ENCODE data around the gene CDIP1.
A peak's percentile ranks its signal among the peaks of the same experiment; 100 is the strongest.

Gene CDIP1

GRCh38 chr16:4538350-4539235, at the start of gene CDIP1:
Gene CDIP1 (minus strand): TSS chr16:4538773. CDS start chr16:4514130, 24,643 bp downstream.
- DNase-seq (ENCODE audit: low read depth): peak; percentile 97
- H3K4me3 ChIP-seq (ENCODE audit: low read depth, low read length): peak within 1 kb of the TSS; percentile 60
- peak; percentile 42 for TF ChIP-seq POLR2A (IDR thresholded peaks at IDR 0.05; ENCODE audit: extremely low read depth, insufficient read length)
- TF ChIP-seq MYC (IDR thresholded peaks at IDR 0.05; ENCODE audit: low read depth, low read length): peak; percentile 95
- peak; percentile 100 for TF ChIP-seq MAX (IDR thresholded peaks at IDR 0.05; ENCODE audit: low read depth, low read length)
- no peak for TF ChIP-seq CTCF (IDR thresholded peaks at IDR 0.05; ENCODE audit: low read depth, low read length)

- H3K4me3 ChIP-seq (ENCODE audit: low read depth, low read length): no peak overlapping the region
- no peak for DNase-seq (ENCODE audit: low read depth)
- TF ChIP-seq MYC (IDR thresholded peaks at IDR 0.05; ENCODE audit: low read depth, low read length): no peak
- TF ChIP-seq CTCF (IDR thresholded peaks at IDR 0.05; ENCODE audit: low read depth, low read length): no peak
- no peak for TF ChIP-seq POLR2A (IDR thresholded peaks at IDR 0.05; ENCODE audit: extremely low read depth, insufficient read length)
- no peak for TF ChIP-seq MAX (IDR thresholded peaks at IDR 0.05; ENCODE audit: low read depth, low read length)
These were observed 47.7 kb upstream of the CDIP1 start for GRCh38 chr16:4586291-4586690.

- no peak overlapping the region for H3K4me3 ChIP-seq (ENCODE audit: low read depth, low read length)
- peak; percentile 21 for DNase-seq (ENCODE audit: low read depth)
- TF ChIP-seq CTCF (IDR thresholded peaks at IDR 0.05; ENCODE audit: low read depth, low read length): no peak
- no peak for TF ChIP-seq POLR2A (IDR thresholded peaks at IDR 0.05; ENCODE audit: extremely low read depth, insufficient read length)
- no peak for TF ChIP-seq MAX (IDR thresholded peaks at IDR 0.05; ENCODE audit: low read depth, low read length)
- no peak for TF ChIP-seq MYC (IDR thresholded peaks at IDR 0.05; ENCODE audit: low read depth, low read length)
These were observed 45.3 kb upstream of the CDIP1 start for GRCh38 chr16:4583906-4584305.

- no peak overlapping the region for H3K4me3 ChIP-seq (ENCODE audit: low read depth, low read length)
- DNase-seq (ENCODE audit: low read depth): no peak
- no peak for TF ChIP-seq MYC (IDR thresholded peaks at IDR 0.05; ENCODE audit: low read depth, low read length)
- no peak for TF ChIP-seq MAX (IDR thresholded peaks at IDR 0.05; ENCODE audit: low read depth, low read length)
- no peak for TF ChIP-seq POLR2A (IDR thresholded peaks at IDR 0.05; ENCODE audit: extremely low read depth, insufficient read length)
- TF ChIP-seq CTCF (IDR thresholded peaks at IDR 0.05; ENCODE audit: low read depth, low read length): no peak
These were observed 41.7 kb upstream of the CDIP1 start for GRCh38 chr16:4580250-4580649.

GRCh38 chr16:4578961-4579530, 40.5 kb upstream of the CDIP1 start:
- no peak for TF ChIP-seq CTCF (IDR thresholded peaks at IDR 0.05; ENCODE audit: low read depth, low read length)
- no peak overlapping the region for H3K4me3 ChIP-seq (ENCODE audit: low read depth, low read length)
- no peak for DNase-seq (ENCODE audit: low read depth)

All from NB4 (cell line).